ENCODE results near the gene NPAS3. TPM values are rescaled to one million over a fixed set of nuclear protein-coding genes. Genes with fewer than 3 reads are reported as not detected.

NPAS3 gene
- total RNA-seq, 1 donor from 2014 or later = 0.07 TPM

- no peak for DNase-seq (ENCODE audit: low read depth, low spot score)
Observed at GRCh38 chr14:33430414-33431035, 491.8 kb downstream of the NPAS3 start.

DNA sequence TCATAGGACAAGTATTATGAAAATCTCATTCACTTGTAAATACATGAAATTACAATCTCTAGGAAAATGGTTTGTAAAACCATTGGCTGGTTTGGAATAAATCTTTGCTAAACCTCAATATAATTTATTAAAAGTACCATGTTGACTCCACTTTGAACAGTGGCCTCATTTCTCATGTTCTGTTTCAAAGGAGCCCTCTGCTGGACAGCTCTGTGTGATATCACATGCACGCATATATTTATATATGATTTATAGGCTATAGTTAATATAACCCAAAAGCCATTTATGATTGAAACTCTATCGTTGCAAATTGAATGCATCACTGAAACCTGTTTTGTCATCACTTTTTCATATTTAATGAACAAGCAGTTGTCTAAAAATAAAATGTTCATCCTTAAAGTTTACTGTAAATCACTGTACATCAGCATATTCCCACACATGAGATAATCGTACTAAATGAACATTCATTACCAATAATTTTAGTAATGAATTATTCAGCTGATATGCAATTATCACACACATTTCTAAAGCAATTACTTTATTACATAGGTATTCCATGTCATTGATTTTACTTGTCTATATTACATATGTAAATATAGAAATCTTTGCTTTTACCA lies 493.8 kb downstream of the NPAS3 start:
- peak; percentile 3 for DNase-seq (ENCODE audit: low read depth, low spot score)

- no peak for DNase-seq (ENCODE audit: low read depth, low spot score)
Observed at GRCh38 chr14:33433396-33433795, 494.7 kb downstream of the NPAS3 start.

- DNase-seq (ENCODE audit: low read depth, low spot score) = no peak
Observed at GRCh38 chr14:33435911-33436689, 497.4 kb downstream of the NPAS3 start.

GRCh38 chr14:33441633-33442032 lies 503.0 kb downstream of the NPAS3 start:
- DNase-seq (ENCODE audit: low read depth, low spot score) = no peak

- DNase-seq (ENCODE audit: low read depth, low spot score) = no peak
Observed at GRCh38 chr14:33444136-33444535, 505.5 kb downstream of the NPAS3 start.

DNA sequence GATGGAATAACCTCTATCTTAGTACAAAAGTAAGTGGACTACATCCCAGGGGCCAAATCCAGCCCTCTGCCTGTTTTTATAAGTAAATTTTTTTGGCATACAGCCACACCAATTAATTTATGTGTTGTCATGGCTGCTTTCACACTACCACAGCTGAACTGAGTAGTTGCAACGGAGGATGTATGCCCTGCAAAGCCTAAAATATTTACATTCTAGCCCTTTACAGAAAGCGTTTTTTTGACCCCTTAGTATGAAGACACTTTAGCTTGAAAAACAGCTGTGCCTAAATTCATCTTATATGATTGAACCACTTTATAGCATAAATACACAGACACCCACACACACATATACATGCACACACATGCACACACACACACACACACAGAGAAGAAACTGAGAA lies 510.6 kb downstream of the NPAS3 start:
- DNase-seq (ENCODE audit: low read depth, low spot score) = no peak

GRCh38 chr14:33449703-33450395 lies 511.2 kb downstream of the NPAS3 start:
- no peak for DNase-seq (ENCODE audit: low read depth, low spot score)

- DNase-seq (ENCODE audit: low read depth, low spot score) = no peak
Observed at GRCh38 chr14:33450416-33450815, 511.7 kb downstream of the NPAS3 start.

GRCh38 chr14:33451211-33451610 lies 512.5 kb downstream of the NPAS3 start:
- no peak for DNase-seq (ENCODE audit: low read depth, low spot score)

- no peak for DNase-seq (ENCODE audit: low read depth, low spot score)
Observed at GRCh38 chr14:33452995-33453394, 514.3 kb downstream of the NPAS3 start.

GRCh38 chr14:33454022-33454595 lies 515.4 kb downstream of the NPAS3 start:
- DNase-seq (ENCODE audit: low read depth, low spot score) = no peak

- DNase-seq (ENCODE audit: low read depth, low spot score) = no peak
Observed at GRCh38 chr14:33454707-33455106, 516.0 kb downstream of the NPAS3 start.

DNA sequence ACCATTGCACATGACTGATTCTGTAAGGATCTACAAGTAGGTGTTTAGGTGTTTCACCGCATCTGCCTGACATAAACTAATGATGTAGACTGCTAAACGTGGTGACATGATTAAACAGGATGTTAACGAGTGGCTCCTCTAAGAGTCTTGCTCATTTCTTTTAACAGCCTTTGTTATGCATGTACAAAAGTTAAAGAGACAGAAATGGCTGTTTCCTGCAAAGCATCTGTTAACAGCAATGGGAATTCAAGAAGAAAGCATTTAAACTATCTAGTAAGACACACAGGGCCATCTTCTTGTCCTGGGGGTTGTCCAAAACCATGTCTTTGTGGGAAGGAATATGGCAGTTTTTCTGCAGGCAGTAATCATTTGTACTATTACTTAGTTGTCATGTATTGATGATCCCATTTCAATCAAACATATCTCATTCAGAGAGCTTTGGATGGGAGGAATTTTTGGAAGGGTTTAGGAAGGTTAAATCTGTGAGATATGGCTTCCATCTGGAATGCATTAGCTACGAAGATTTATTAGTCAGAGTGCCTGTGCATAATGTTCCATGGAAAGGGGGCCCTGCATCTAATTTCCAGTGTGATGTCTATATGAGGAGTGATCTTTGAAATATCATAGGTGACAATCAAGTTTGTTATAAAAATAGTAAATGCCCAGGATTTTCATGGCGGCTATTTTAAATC lies 517.1 kb downstream of the NPAS3 start:
- no peak for DNase-seq (ENCODE audit: low read depth, low spot score)

DNA sequence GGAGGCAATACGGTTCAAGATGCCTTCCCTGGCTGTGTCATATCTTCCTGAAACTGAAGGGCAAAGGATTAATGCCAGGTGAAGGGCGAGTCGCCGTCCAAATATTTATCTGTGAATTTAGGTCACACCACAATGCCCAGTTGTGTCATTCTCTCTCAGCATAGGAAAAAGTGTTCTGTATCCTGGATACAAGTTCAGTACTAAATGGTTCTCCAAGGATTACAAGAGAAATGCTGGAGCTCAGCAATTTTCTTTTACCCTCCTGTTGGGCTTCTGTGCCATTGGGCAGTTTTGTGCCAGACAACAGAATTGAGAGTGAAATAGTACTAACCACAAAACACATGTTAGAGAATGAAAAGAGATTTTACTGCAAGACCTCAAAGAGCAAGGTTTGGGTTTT lies 518.3 kb downstream of the NPAS3 start:
- no peak for DNase-seq (ENCODE audit: low read depth, low spot score)

GRCh38 chr14:33457617-33458016 lies 518.9 kb downstream of the NPAS3 start:
- DNase-seq (ENCODE audit: low read depth, low spot score) = no peak

DNA sequence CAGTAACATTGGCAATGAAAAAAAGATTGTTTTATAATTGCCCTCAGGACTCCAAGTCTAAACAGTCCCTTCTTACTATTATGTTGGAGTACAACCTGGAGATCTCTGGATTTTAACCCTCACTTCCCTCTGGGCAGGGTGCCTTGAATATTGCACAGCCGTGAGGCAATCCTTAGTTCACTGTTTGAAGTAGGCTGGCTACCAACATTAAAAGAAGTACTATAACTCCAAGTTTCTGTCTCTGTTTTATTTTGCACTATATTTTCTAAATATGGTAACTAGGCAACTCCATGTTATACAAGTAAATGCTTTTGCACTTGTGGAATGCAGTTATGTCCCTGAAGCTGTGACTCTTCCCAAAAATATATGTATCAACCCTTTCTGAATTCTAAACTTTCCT lies 521.5 kb downstream of the NPAS3 start:
- no peak for DNase-seq (ENCODE audit: low read depth, low spot score)

- DNase-seq (ENCODE audit: low read depth, low spot score) = no peak
Observed at GRCh38 chr14:33461036-33461435, 522.4 kb downstream of the NPAS3 start.

DNA sequence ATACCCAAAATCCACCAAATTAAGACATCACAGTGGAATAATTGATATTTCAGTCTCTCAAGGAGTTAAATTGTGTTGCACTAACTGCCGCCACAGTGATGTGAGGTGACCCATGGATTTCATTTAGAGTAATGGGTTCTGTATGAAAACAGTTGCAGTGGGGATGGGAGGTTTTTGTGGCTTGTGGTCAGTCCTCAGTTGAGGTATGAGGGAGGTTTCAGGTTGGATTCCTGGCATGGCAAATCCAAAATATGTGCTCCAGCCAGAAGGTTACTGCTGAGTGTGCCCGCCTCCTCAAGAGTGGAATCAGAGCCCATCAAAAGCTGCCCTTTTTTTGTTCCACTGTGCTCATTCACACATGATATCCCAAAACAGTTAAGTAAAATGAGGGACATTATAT lies 525.1 kb downstream of the NPAS3 start:
- no peak for DNase-seq (ENCODE audit: low read depth, low spot score)

DNA sequence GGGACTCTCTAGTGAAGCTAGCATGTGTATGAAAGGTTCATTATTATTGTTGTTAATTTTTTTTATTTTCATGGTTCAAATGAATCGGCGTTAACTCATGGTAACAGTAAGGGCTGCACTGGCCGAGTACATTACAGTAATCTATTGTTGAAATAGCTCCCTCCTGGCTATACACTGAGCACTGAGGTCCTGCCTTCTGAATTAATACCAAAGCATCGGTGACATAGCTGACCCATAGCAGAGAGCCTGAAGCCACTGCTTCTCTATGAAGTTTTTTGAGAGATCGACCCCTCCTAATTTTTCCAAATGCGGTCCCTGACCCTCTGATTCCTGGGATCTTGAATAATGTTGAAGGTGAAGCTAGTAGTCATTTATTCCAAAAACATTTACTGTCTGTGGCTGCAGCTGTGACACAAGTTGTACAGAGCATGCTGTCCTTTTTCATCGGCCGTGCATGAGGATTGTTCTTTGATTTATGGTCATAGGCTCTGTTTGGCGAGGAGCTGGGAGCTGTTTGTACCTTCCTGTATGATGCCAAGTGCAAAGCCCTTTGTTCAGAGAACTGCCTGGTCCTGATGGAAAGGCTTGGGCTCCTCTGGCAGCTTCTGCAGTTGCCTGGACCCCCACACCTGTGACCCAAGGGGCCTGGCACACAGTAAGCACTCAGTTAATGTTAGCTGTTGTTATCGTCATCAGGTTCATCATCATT lies 525.7 kb downstream of the NPAS3 start:
- DNase-seq (ENCODE audit: low read depth, low spot score) = no peak
